ENCODE data around the gene DNMT3L.
"Not testable (repeated sequence)": the region's sequence is repeated elsewhere in the genome, so short reads cannot be mapped to it uniquely, and the experiment has no call there.

DNA sequence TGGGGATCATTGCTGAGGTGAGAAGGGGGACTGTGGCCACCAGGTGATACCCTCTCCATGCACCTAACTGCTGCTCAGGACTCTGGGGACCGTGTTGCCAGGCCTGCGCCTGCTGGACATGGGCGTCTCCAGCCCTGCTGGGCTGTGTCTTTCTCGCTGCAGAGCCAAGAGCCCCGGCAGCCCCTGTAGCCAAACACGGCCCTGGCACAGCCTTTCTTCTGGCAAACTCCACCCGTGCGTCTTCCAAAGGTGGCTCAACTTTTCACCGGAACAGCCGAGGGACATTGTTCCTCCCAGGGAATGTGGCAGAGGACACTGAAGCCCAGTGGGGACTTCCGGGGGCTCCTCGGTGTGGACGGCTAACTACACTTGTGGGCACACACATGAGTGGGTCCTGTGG lies 33.6 kb downstream of the DNMT3L start:
- TF ChIP-seq, protein P1, sequence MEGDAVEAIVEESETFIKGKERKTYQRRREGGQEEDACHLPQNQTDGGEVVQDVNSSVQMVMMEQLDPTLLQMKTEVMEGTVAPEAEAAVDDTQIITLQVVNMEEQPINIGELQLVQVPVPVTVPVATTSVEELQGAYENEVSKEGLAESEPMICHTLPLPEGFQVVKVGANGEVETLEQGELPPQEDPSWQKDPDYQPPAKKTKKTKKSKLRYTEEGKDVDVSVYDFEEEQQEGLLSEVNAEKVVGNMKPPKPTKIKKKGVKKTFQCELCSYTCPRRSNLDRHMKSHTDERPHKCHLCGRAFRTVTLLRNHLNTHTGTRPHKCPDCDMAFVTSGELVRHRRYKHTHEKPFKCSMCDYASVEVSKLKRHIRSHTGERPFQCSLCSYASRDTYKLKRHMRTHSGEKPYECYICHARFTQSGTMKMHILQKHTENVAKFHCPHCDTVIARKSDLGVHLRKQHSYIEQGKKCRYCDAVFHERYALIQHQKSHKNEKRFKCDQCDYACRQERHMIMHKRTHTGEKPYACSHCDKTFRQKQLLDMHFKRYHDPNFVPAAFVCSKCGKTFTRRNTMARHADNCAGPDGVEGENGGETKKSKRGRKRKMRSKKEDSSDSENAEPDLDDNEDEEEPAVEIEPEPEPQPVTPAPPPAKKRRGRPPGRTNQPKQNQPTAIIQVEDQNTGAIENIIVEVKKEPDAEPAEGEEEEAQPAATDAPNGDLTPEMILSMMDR (IDR thresholded peaks at IDR 0.05) = not testable (repeated sequence)
- TF ChIP-seq ZFX (IDR thresholded peaks at IDR 0.05; ENCODE audit: borderline replicate concordance) = not testable (repeated sequence)
